Lung microvascular endothelial cell (primary cell): ENCODE data around the gene BOLA2. TPM values are rescaled to one million over a fixed set of nuclear protein-coding genes. Genes with fewer than 3 reads are reported as not detected.
A peak's percentile ranks its signal among the peaks of the same experiment; 100 is the strongest.
"Not testable (repeated sequence)": the region's sequence is repeated elsewhere in the genome, so short reads cannot be mapped to it uniquely, and the experiment has no call there.

Experiments used
- DNase-seq, 2 donors: peaks; one replicate each; pipeline versions ENCODE4 v3.0.0 to v3.0.0-alpha.2; 2010; ENCODE audit warnings: low read depth in 2 of 2
- total RNA-seq: library from RNA; depleted of rRNA; stranded (reverse); fragments of >200 nt; gene quantifications from 2 replicates; pipeline ENCODE4 v1.2.1, GENCODE V29; 2014

The BOLA2 gene
- total RNA-seq, result 30.9 and 34.1 TPM in 2 replicates

GRCh38 chr16:29454269-29454668, at the start of gene BOLA2, which contains the start of gene SLX1B:
TSS of gene BOLA2 (minus strand) at chr16:29454351. CDS start at chr16:29454253, 98 bp downstream.
TSS of gene SLX1B (plus strand) at chr16:29454533.
- not testable (repeated sequence) for DNase-seq

GRCh38 chr16:29482276-29482675, 28.1 kb upstream of the BOLA2 start:
- not testable (repeated sequence) for DNase-seq

- DNase-seq, result not testable (repeated sequence)
Measured at GRCh38 chr16:29472065-29472464, 17.9 kb upstream of the BOLA2 start.

- DNase-seq, result not testable (repeated sequence)
Measured at GRCh38 chr16:29469660-29470059, 15.5 kb upstream of the BOLA2 start.

- not testable (repeated sequence) for DNase-seq
Measured at GRCh38 chr16:29467654-29468366, 13.7 kb upstream of the BOLA2 start.

- DNase-seq, result not testable (repeated sequence)
Measured at GRCh38 chr16:29466904-29467303, 12.8 kb upstream of the BOLA2 start.

- DNase-seq, result not testable (repeated sequence)
Measured at GRCh38 chr16:29465985-29466824, 12.1 kb upstream of the BOLA2 start.

- DNase-seq, result not testable (repeated sequence)
Measured at GRCh38 chr16:29460647-29461030, 6.5 kb upstream of the BOLA2 start.

- not testable (repeated sequence) for DNase-seq
Measured at GRCh38 chr16:29459706-29460646, 5.8 kb upstream of the BOLA2 start, which contains the start of gene SULT1A4. TSS of gene SULT1A4 (plus strand) at chr16:29459913. CDS start at chr16:29461386, 1,473 bp downstream.

GRCh38 chr16:29457660-29458059, 3.5 kb upstream of the BOLA2 start:
- not testable (repeated sequence) for DNase-seq

GRCh38 chr16:29454828-29455227, 677 bp upstream of the BOLA2 start:
- not testable (repeated sequence) for DNase-seq

- not testable (repeated sequence) for DNase-seq
Measured at GRCh38 chr16:29453754-29454153, 397 bp downstream of the BOLA2 start.

GRCh38 chr16:29425390-29425789, 28.8 kb downstream of the BOLA2 start:
- not testable (repeated sequence) for DNase-seq

- DNase-seq, result not testable (repeated sequence)
Measured at GRCh38 chr16:29423587-29423986, 30.6 kb downstream of the BOLA2 start.

GRCh38 chr16:29405249-29405648, 48.9 kb downstream of the BOLA2 start:
- peak in 1 of 2 donors; percentile 0 for DNase-seq

Other genes starting within 250 kb of the BOLA2 start
- gene NPIPB11, start 47.6 kb downstream of the BOLA2 start, total RNA-seq, result 0.22 and 0.99 TPM in 2 replicates
- 4.8 and 9.4 TPM in 2 replicates for gene SLX1B, start 182 bp upstream of the BOLA2 start, total RNA-seq
- 1.8 and 8.3 TPM in 2 replicates for gene SULT1A4, start 5.6 kb upstream of the BOLA2 start, total RNA-seq
- 4.6 and 12.3 TPM in 2 replicates for gene NPIPB12, start 52.1 kb upstream of the BOLA2 start, total RNA-seq
- not detected in 2 replicates for gene SPN, start 208.9 kb upstream of the BOLA2 start, total RNA-seq
- gene QPRT, start 224.8 kb upstream of the BOLA2 start, total RNA-seq, result under 0.01 and 0.20 TPM in 2 replicates